GM21367 (cell line): ENCODE measurements around the gene GOLGA5.
"Not testable (repeated sequence)": the region's sequence is repeated elsewhere in the genome, so short reads cannot be mapped to it uniquely, and the experiment has no call there.

Experiments used
- ATAC-seq: cut with Tn5 transposase; IDR thresholded peaks from one replicate; pipeline ENCODE4 v1.9.1; 2021; ENCODE audit not compliant: unreplicated experiment

The GOLGA5 gene

DNA sequence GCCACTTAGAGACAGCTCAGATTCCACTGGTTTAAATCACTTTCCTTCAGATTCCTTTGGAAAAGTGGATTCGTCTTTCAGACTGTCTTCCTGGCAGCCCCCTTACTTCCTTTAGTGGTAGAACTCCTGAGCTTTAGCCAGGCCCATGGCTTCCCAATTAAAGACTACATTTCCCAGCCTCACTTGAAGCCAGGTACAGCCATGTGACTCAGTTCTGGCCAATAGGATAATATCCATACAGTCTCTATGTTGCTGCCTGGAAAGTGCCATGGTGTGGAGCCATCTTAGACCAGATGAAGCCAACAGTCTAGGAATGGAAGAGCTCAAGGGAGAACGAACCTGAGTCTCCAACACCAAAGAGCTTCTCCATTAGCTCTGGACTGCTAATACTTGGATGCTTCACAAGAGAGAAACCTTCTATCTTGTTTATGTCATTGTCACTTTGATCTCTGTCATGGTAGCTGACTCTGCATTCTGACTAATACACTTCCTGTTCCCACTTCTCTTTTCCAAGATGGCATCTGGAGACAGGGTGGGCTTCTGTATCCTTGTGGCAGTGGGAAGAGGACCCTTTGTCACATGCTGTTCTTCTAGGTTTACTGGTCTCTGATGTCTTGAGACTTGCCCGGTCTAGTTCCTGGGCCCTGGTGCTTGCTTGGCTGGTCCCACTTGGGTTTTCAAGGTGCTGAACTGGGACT is 15.1 kb upstream of the GOLGA5 start:
- ATAC-seq: not testable (repeated sequence)

DNA sequence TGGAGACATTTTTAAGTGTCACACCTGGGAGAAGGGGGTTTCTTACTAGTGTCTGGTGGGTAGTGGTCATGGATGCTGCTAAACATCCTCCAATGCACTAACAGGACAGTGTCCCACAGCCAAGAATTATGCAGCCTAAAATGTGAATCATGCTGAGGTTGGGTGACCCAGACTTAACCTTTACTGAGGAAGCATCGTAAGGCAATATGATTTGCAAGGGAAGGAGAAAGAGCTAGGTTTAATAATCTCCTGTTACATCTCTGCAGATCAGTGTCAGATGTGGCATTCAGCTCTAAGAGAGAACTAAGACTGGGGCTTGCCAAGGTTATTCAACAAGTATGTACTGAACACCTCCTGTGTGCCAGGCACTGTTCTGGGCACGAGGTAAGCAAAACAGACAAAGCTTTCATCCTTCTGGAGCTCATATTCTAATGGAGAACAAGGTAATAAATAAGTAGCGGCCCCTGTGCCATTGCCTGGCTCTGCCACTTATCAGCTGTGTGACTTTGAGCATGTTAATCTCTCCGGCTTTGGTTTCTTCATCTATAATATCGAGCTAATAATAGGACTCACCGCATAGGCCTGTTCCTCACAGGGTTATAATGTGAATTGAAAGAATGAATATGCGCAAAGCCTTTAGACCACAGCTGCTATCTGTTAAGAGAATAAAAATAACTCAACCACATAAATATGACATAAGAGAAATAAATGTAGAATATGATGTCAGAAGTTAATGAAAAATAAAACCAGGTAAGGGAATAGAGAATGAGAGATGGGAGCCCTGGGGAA is 13.5 kb upstream of the GOLGA5 start:
- no peak for ATAC-seq

- ATAC-seq: no peak
These were observed 12.8 kb upstream of the GOLGA5 start for GRCh38 chr14:92781350-92781749.

GRCh38 chr14:92783813-92784431 is 10.2 kb upstream of the GOLGA5 start:
- ATAC-seq: no peak

DNA sequence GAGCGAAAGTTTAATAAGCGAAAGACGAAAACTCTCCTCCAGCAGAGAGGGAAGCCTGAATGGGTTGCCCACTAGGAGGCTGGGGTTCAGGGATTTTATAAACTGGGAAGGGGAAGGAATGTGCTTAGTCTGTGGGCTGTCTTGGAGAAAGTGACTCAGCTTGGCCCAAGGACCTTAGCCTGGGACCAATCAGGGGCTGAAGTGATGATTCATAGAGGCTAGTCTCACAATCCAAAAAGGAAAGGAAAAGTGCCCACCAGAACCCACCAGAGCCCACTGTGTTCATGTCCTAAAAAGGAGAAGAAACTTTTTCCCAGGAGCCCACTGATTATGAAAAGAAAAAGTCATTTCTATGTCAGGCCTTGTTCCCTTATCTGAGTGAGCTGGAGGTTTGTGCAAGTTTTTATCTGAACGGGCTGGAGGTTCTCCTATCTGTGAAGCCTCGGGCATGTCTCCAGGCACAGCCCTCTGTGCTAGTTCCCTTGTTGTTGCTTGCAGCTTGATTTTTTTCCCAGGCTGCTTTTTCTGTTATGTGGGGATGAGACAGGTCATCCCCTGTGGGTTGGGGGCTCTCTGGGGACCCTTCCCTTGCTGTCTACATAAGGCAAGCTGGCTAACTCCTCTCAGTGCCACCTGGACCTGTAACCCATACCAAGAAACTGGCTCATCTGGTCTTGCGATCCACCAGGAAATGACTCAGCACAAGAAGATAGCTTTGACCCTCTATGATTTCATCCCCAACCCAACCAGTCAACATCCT is 8.3 kb upstream of the GOLGA5 start:
- ATAC-seq: no peak

GRCh38 chr14:92786427-92786756 is 7.7 kb upstream of the GOLGA5 start:
- no peak for ATAC-seq

DNA sequence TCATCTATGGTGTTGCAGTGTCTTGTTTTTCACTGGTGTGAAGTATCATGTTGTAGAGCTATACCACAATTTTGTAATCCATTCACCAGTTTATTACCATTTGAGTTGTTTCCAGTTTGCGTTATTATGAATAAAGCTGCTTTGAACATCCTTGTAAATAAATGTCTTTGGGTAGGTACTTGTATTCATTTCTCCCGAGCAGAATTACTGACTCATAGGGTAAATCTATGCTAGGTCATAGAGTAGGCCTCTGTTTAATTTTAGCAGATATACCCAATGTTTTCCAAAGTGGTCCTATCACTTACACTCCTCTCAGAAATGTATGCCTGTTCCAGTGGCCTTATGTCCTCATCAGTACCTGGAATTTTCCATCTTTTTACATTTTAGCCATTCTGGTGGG is 6.6 kb upstream of the GOLGA5 start:
- ATAC-seq: no peak

- ATAC-seq: no peak
These were observed 4.5 kb upstream of the GOLGA5 start for GRCh38 chr14:92789457-92790089.

- ATAC-seq: no peak
These were observed 1.2 kb upstream of the GOLGA5 start for GRCh38 chr14:92792885-92793284.

DNA sequence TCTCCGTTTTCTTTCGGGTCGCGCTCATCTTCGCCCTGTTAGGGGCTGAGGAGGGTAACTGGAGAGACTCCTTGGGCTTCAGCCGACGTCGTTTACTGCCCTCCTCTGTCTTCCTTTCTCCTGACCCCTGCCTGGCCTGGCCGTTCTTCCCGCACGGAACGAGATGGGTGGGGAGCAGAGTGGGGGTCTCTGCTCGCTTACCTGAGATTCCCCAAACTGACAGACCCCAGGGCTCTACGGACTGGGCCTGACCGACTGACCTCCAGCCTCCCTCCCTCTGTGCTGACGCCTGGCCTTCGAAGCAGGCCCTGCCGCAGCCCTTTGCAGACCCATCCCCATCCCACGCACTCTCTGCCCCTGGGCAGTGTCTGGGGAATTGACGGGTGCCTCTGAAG is 439 bp downstream of the GOLGA5 start:
- ATAC-seq: no peak

DNA sequence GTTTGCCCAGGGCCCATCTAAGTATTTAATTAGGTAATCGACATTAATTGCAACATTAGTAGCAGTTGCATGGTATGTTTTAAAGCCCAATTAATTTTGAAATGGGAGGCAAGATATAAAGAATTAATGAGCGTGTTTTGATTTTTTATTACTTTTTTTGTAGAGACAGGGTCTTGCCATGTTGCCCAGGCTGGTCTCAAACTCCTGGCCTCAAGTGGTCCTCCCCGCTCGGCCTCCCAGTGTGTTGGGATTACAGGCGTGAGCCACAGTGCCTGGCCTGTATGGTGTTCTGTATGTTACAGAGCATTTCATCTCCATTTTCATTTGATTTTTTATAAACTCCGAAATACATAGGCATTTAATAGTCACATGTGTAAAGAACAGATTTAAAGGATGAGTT is 856 bp downstream of the GOLGA5 start:
- ATAC-seq: no peak

DNA sequence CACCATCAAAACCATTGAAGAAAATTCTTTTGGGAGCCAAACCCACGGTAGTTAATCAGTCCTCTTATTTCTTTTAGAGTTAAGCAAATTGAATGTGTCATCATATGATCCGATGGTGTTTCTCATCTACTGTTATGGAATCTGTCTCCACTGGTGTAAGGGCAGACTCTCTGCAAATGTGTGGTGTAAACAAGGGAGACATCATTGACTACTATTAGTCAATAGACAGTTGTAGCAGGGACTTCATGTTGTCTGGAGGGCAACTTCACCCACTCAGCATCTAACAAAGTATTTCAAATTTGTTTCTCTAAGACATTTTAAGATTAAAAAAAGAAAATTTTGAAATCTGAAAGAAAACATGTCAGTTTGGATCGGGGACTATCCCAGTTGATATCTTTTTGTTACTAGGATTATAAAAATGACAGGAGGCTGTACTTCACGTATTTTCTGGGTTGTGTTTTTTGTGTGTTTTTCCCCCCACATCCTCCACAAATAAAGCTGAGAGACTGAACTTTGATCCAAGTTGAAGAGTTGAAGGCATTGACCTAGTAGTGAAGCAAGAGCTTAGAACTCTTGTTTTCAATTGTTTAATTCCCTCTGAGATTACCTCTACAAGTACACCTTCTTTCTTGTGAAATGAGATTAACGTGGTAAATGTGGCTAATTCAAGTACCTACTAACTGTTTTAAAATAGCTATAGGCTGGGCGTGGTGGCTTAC is 4.0 kb downstream of the GOLGA5 start:
- ATAC-seq: no peak

DNA sequence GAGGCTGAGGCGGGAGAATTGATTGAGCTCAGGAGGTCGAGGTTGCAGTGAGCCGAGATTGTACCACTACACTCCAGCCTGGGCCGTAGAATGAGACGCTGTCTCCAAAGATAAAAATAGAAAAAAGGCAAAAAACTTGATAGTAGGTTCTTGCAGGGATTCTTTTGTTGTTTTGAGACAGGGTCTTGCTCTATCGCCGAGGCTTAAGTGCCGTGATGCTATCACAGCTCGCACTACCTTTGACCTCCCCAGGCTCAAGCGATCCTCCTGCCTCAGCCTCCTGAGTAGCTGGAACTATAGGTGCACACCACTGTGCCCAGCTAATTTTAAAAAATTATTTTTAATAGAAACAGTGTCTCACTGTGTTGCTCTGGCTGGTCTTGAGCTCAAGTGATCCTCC is 4.7 kb downstream of the GOLGA5 start:
- ATAC-seq: no peak

DNA sequence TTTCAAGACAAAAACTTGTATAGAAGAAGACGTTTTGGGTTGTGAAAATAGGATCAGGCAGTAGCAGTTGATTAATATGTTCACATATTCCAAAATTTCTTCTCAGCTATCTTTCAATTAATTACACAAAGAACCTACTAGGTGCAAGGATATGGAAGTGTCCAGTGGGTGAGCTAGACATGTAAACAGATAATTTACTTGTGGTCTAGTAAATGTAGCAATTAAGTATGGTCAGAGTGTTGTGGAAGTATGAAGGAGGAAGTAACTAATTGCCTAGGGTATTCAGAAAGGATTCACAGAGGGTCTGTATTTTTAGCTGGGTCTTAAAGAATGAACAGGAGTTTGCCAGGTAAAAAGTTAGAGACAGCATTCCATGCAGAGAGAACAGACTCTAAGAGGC is 5.9 kb downstream of the GOLGA5 start:
- no peak for ATAC-seq

DNA sequence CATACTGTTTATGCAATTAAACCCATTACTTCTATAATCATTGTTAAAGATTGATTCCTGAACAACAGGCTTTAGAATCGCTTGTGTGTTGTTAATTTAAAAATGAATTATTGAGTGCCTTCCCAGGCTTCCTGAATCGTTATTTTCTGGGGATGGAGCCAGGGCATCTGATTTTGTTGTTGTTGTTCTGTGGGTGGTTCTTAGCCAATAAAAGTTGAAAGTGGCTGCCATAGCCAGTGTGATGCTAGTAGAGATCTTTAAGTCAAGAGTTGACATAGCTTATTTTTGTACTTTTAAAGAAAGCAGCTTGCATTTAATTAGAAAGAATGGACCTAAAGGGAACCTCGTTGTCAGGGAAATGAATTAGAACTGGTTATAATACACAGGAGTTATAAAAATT is 6.4 kb downstream of the GOLGA5 start:
- ATAC-seq: no peak

GRCh38 chr14:92801917-92802316 is 7.8 kb downstream of the GOLGA5 start:
- no peak for ATAC-seq

- no peak for ATAC-seq
These were observed 8.6 kb downstream of the GOLGA5 start for GRCh38 chr14:92802678-92803077.

- ATAC-seq: no peak
These were observed 19.1 kb downstream of the GOLGA5 start for GRCh38 chr14:92813201-92813600.

DNA sequence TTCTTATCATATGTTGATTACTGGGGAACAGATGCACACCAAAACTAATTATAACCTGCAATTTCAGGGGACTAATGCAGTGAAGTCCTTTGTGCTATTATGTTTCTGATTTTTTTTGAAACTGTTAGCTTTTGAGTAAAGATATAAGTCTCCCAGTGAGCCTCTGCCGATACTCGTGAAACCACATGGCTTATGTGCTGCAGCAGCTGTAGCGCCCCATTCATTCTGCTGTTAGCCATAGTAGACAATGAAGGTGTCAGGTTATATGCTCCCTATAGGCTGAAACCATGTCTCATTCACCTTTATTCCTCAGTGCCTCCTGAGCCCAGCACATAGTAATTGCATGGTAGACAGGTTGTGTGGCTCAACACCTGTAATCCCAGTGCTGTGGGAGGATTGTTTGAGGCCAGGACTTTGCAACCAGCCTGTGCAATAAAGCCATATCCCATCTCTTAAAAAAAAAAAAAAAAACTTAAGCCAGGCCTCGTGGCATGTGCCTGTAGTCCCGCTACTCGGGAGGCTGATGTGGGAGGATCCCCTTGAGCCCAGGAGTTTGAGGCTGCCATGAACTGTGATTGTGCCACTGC is 25.0 kb downstream of the GOLGA5 start:
- no peak for ATAC-seq
